H9 (cell line): ENCODE results near the gene LPP. TPM values are rescaled to one million over a fixed set of nuclear protein-coding genes. Genes with fewer than 3 reads are reported as not detected.

Experiments
- DNase-seq: peaks from one replicate; pipeline ENCODE4 v3.0.0-alpha.2; 2017
- H2AFZ ChIP-seq: one replicate; pipeline ENCODE4 v1.6.1; 2013; ENCODE audit warnings: mild to moderate bottlenecking, low read length, control low read depth, moderate library complexity
- H2AK5ac ChIP-seq: 2 replicates; pipeline ENCODE4 v1.6.1; 2013; ENCODE audit warnings: low read length, control low read depth, mixed read lengths; ENCODE audit not compliant: insufficient read length
- H2BK120ac ChIP-seq: one replicate; pipeline ENCODE4 v1.6.1; 2013; ENCODE audit warnings: low read depth, mild to moderate bottlenecking, low read length, control low read depth, inconsistent platforms; ENCODE audit not compliant: poor library complexity, severe bottlenecking
- H2BK12ac ChIP-seq: 2 replicates; pipeline ENCODE4 v1.6.1; 2013; ENCODE audit warnings: low read length, control low read depth, mixed read lengths, low read depth; ENCODE audit not compliant: insufficient read length
- H2BK15ac ChIP-seq: 2 replicates; pipeline ENCODE4 v1.6.1; 2013; ENCODE audit warnings: low read depth, low read length, control low read depth
- H2BK20ac ChIP-seq: one replicate; pipeline ENCODE4 v1.6.1; 2013; ENCODE audit warnings: low read depth, mild to moderate bottlenecking, low read length, control low read depth, inconsistent platforms; ENCODE audit not compliant: poor library complexity, severe bottlenecking
- H2BK5ac ChIP-seq: 2 replicates; pipeline ENCODE4 v1.6.1; 2013; ENCODE audit warnings: low read length, control low read depth, mixed read lengths; ENCODE audit not compliant: insufficient read length
- H3K14ac ChIP-seq: 2 replicates; pipeline ENCODE4 v1.6.1; 2013; ENCODE audit warnings: low read length, control low read depth; ENCODE audit not compliant: insufficient read depth
- H3K18ac ChIP-seq: 2 replicates; pipeline ENCODE4 v1.6.1; 2013; ENCODE audit warnings: low read depth, mild to moderate bottlenecking, mixed read lengths, low read length, control low read depth; ENCODE audit not compliant: insufficient read length
- H3K23ac ChIP-seq: 2 replicates; pipeline ENCODE4 v1.6.1; 2013; ENCODE audit warnings: low read length, control low read depth, mixed read lengths, low read depth; ENCODE audit not compliant: insufficient read length
- H3K23me2 ChIP-seq: 2 replicates; pipeline ENCODE4 v1.6.1; 2013; ENCODE audit warnings: low read depth, mild to moderate bottlenecking, mixed read lengths, low read length, control low read depth; ENCODE audit not compliant: insufficient read length, poor library complexity, severe bottlenecking
- H3K27ac ChIP-seq: 2 replicates; pipeline ENCODE4 v1.5.1; 2013; ENCODE audit warnings: low read length, control low read depth, mixed read lengths, low read depth; ENCODE audit not compliant: insufficient read length
- H3K27me3 ChIP-seq: 2 replicates; pipeline ENCODE4 v1.6.1; 2013; ENCODE audit warnings: low read length, control low read depth, inconsistent platforms; ENCODE audit not compliant: insufficient read depth
- H3K4ac ChIP-seq: 2 replicates; pipeline ENCODE4 v1.6.1; 2013; ENCODE audit warnings: low read depth, mild to moderate bottlenecking, control low read depth, inconsistent platforms, low read length, moderate library complexity
- H3K4me1 ChIP-seq: 2 replicates; pipeline ENCODE4 v1.6.1; 2013; ENCODE audit warnings: low read length, control low read depth, inconsistent platforms; ENCODE audit not compliant: insufficient read depth
- H3K4me2 ChIP-seq: 2 replicates; pipeline ENCODE4 v1.6.1; 2013; ENCODE audit warnings: low read length, control low read depth, mixed read lengths; ENCODE audit not compliant: insufficient read length, insufficient read depth
- H3K56ac ChIP-seq: 2 replicates; pipeline ENCODE4 v1.6.1; 2013; ENCODE audit warnings: low read depth, mild to moderate bottlenecking, mixed read lengths, low read length, control low read depth; ENCODE audit not compliant: insufficient read length
- H3K79me1 ChIP-seq: 2 replicates; pipeline ENCODE4 v1.6.1; 2013; ENCODE audit warnings: low read depth, mild to moderate bottlenecking, moderate library complexity, low read length, control low read depth, inconsistent platforms; ENCODE audit not compliant: insufficient read depth, poor library complexity, severe bottlenecking
- H3K79me2 ChIP-seq: 2 replicates; pipeline ENCODE4 v1.6.1; 2013; ENCODE audit warnings: low read length, control low read depth, inconsistent platforms; ENCODE audit not compliant: insufficient read depth
- H3K9ac ChIP-seq: 2 replicates; pipeline ENCODE4 v1.6.1; 2013; ENCODE audit warnings: low read length, control low read depth, mixed read lengths; ENCODE audit not compliant: insufficient read length; ENCODE audit errors: extremely low read depth
- H3K9me3 ChIP-seq: one replicate; pipeline ENCODE4 v1.6.1; 2013; ENCODE audit warnings: low read depth, low read length, inconsistent platforms; ENCODE audit not compliant: control insufficient read depth
- H3T11ph ChIP-seq: one replicate; pipeline ENCODE4 v1.6.1; 2013; ENCODE audit warnings: mild to moderate bottlenecking, low read length, control low read depth, inconsistent platforms
- H4K20me1 ChIP-seq: one replicate; pipeline ENCODE4 v1.6.1; 2013; ENCODE audit not compliant: control insufficient read depth, insufficient read length, insufficient read depth
- H4K5ac ChIP-seq: 2 replicates; pipeline ENCODE4 v1.6.1; 2013; ENCODE audit warnings: low read depth, mild to moderate bottlenecking, mixed read lengths, low read length, control low read depth; ENCODE audit not compliant: insufficient read length
- H4K8ac ChIP-seq: replicated peaks from 2 replicates; pipeline ENCODE4 v1.6.1; 2013; ENCODE audit warnings: low read length, control low read depth, mixed read lengths, low read depth; ENCODE audit not compliant: insufficient read length
- H4K91ac ChIP-seq: 2 replicates; pipeline ENCODE4 v1.6.1; 2013; ENCODE audit warnings: low read depth, mild to moderate bottlenecking, moderate library complexity, mixed read lengths, low read length, control low read depth; ENCODE audit not compliant: insufficient read length
- H3K27ac Mint-ChIP-seq, 3 experiments: 2 replicates in 2 of 3; 3 replicates in 1 of 3; pipeline ENCODE4 v1.8.0; 2020 to 2021; ENCODE audit warnings: mixed read lengths in 3 of 3, mild to moderate bottlenecking in 1 of 3, moderate library complexity in 1 of 3
- H3K27me3 Mint-ChIP-seq: 2 replicates; pipeline ENCODE4 v1.8.0; 2021; ENCODE audit warnings: low read depth, mild to moderate bottlenecking, moderate library complexity, mixed read lengths
- H3K36me3 Mint-ChIP-seq, 3 experiments: 2 replicates in 2 of 3; 3 replicates in 1 of 3; pipeline ENCODE4 v1.8.0; 2020 to 2021; ENCODE audit warnings: low read depth in 3 of 3, mixed read lengths in 3 of 3; ENCODE audit not compliant: insufficient read depth in 1 of 3
- H3K4me1 Mint-ChIP-seq, 2 experiments: 2 replicates each; pipeline ENCODE4 v1.8.0; 2020; ENCODE audit warnings: mixed read lengths in 2 of 2
- H3K4me3 Mint-ChIP-seq, 2 experiments: 2 replicates in 1 of 2; 3 replicates in 1 of 2; pipeline ENCODE4 v1.8.0; 2020 to 2021; ENCODE audit warnings: mild to moderate bottlenecking in 2 of 2, mixed read lengths in 2 of 2, moderate library complexity in 1 of 2
- H3K9me3 Mint-ChIP-seq, 2 experiments: 2 replicates in 1 of 2; 3 replicates in 1 of 2; pipeline ENCODE4 v1.8.0; 2020; ENCODE audit warnings: mild to moderate bottlenecking in 2 of 2, mixed read lengths in 2 of 2, moderate library complexity in 1 of 2
- CTCF ChIP-seq: fragments of 200-600 bp; sonication (generic); conservative IDR thresholded peaks from 3 replicates; pipeline ENCODE4 v1.8.0; 2021; ENCODE audit warnings: antibody characterized with exemption, mild to moderate bottlenecking
- WGBS: extraction: QIAGEN DNeasy Blood & Tissue Kit; methylation state at CpG from one replicate; pipeline ENCODE4 v1.1.7; 2013; ENCODE audit warnings: missing lambda C conversion rate, low lambda C conversion rate, mixed read lengths; ENCODE audit not compliant: insufficient read length; ENCODE audit errors: extremely low coverage; 5-methylcytosine and 5-hydroxymethylcytosine counted together
- total RNA-seq: library from RNA; stranded (reverse); gene quantifications from 2 replicates; pipeline ENCODE4 v1.2.1, GENCODE V29; 2021

Gene LPP
- total RNA-seq, 1 experiment from 2014 or later = 64.6 TPM

DNA sequence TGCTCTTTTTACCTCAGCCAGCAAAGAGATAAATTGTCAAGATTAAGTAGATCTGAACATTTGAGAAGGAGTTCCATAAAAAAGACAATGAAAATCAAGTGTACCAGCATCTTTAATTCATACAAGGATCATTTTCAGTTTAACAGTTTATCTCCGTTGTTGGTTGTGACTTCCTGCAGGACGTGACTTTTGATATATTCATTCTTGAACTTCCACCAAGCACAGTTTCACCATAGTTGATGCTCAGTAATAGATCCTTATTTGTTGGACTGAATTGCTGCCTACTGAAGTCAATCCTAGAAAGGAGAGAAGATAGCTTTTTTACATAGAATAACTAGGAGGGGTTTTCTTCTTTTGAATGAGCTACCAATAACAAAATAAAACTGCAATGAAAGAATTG lies 408.2 kb downstream of the LPP start:
- no peaks in the 10 kb centered on the region for H3K4me1 Mint-ChIP-seq

More for the DNA sequence above, 408.2 kb downstream of the LPP start:
- TF ChIP-seq CTCF = no peak
- H3T11ph ChIP-seq = no peak overlapping the region
- no peaks in the 10 kb centered on the region for H3K79me2 ChIP-seq
- no peaks in the 10 kb centered on the region for H3K4me1 ChIP-seq
- H3K4me3 Mint-ChIP-seq = no peak overlapping the region
- no peaks in the 10 kb centered on the region for H3K9me3 Mint-ChIP-seq
- H3K9ac ChIP-seq = no peak overlapping the region
- H2BK5ac ChIP-seq = no peak overlapping the region
- H4K91ac ChIP-seq = no peak overlapping the region
- H2BK15ac ChIP-seq = no peak overlapping the region
- no peak overlapping the region for H4K8ac ChIP-seq
- H4K20me1 ChIP-seq = no peaks in the 10 kb centered on the region
- H3K4ac ChIP-seq = no peak overlapping the region
- H2AK5ac ChIP-seq = no peak overlapping the region
- DNase-seq = no peak
- no peak overlapping the region for H3K4me2 ChIP-seq
- H2BK120ac ChIP-seq = no peak overlapping the region
- no peak overlapping the region for H4K5ac ChIP-seq
- H3K27ac ChIP-seq = no peak overlapping the region
- no peak overlapping the region for H2AFZ ChIP-seq
- H3K18ac ChIP-seq = no peak overlapping the region
- H3K23ac ChIP-seq = no peak overlapping the region
- H2BK20ac ChIP-seq = no peak overlapping the region
- H3K79me1 ChIP-seq = no peaks in the 10 kb centered on the region
- H3K14ac ChIP-seq = no peak overlapping the region
- H2BK12ac ChIP-seq = no peak overlapping the region
- no peaks in the 10 kb centered on the region for H3K27me3 Mint-ChIP-seq
- H3K9me3 ChIP-seq = no peaks in the 10 kb centered on the region
- H3K27me3 ChIP-seq = no peaks in the 10 kb centered on the region
- no CpG with 5 or more reads among the region's 2 CpGs for WGBS
- no peak overlapping the region for H3K56ac ChIP-seq
- H3K27ac Mint-ChIP-seq = no peak overlapping the region
- H3K23me2 ChIP-seq = no peaks in the 10 kb centered on the region
- H3K36me3 Mint-ChIP-seq = no peaks in the 10 kb centered on the region
